ENCODE data around the gene HSD17B4.

DNA sequence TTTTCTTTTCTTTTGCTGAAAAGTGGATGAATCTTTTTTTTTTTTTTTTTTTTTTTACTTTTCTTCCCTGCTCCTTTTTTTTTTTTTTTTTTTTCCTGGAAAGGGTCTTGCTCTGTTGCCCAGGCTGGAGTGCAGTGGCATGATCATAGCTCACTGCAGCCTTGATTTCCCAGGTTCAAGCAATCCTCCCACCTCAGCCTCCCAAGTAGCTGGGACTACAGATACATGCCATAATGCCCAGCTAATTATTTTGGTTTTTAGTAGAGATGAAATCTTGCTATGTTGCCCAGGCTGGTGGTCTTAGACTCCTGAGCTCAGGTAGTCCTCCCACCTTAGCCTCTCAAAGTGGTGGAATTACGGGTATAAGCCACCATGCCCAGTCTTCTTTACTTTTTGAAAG is 20.9 kb downstream of the HSD17B4 start:
- TF ChIP-seq, protein P1, sequence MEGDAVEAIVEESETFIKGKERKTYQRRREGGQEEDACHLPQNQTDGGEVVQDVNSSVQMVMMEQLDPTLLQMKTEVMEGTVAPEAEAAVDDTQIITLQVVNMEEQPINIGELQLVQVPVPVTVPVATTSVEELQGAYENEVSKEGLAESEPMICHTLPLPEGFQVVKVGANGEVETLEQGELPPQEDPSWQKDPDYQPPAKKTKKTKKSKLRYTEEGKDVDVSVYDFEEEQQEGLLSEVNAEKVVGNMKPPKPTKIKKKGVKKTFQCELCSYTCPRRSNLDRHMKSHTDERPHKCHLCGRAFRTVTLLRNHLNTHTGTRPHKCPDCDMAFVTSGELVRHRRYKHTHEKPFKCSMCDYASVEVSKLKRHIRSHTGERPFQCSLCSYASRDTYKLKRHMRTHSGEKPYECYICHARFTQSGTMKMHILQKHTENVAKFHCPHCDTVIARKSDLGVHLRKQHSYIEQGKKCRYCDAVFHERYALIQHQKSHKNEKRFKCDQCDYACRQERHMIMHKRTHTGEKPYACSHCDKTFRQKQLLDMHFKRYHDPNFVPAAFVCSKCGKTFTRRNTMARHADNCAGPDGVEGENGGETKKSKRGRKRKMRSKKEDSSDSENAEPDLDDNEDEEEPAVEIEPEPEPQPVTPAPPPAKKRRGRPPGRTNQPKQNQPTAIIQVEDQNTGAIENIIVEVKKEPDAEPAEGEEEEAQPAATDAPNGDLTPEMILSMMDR (IDR thresholded peaks at IDR 0.05), result no peak
- no peak for TF ChIP-seq POLR2A (IDR thresholded peaks at IDR 0.05)

Measured in Peyer's patch (tissue), 4 donors.